Esophagus muscularis mucosa (tissue), 4 donors: ENCODE measurements around the gene ENOX2.

Experiments
- CTCF ChIP-seq, 3 experiments: fragments of 200-600 bp in 2 of 3; fragments of 450-650 bp in 1 of 3; sonication (generic) in 2 of 3; IDR thresholded peaks; one replicate each; pipeline ENCODE4 v1.5.1; 2017 to 2019; ENCODE audit warnings: antibody characterized with exemption in 3 of 3, mild to moderate bottlenecking in 2 of 3, moderate library complexity in 1 of 3
- EP300 ChIP-seq: sonication (generic); formaldehyde crosslinking; IDR thresholded peaks from one replicate; pipeline ENCODE4 v1.6.1; 2017; ENCODE audit warnings: antibody characterized with exemption
- POLR2A ChIP-seq: fragments of 450-650 bp; IDR thresholded peaks from one replicate; pipeline ENCODE4 v1.6.1; 2017; ENCODE audit warnings: antibody characterized with exemption, moderate library complexity, mild to moderate bottlenecking, low read depth
- POLR2AphosphoS5 ChIP-seq, 2 donors: sonication (generic); formaldehyde crosslinking; IDR thresholded peaks; one replicate each; pipeline ENCODE4 v1.6.1; 2017; ENCODE audit warnings: antibody characterized with exemption in 2 of 2

GRCh38 chrX:130937101-130937500 lies 34.1 kb upstream of the ENOX2 start:
- TF ChIP-seq CTCF (IDR thresholded peaks at IDR 0.05) (no peak), POLR2AphosphoS5 (IDR thresholded peaks at IDR 0.05) (no peak), POLR2A (no peak), EP300 (no peak)
